ENCODE results near the gene GRWD1.

GRCh38 chr19:48480183-48480557, 34.4 kb downstream of the GRWD1 start:
- no peak for TF ChIP-seq SP1 (IDR thresholded peaks at IDR 0.05)
- TF ChIP-seq PKNOX1 (IDR thresholded peaks at IDR 0.05) = no peak
- no peak for TF ChIP-seq BHLHE40 (IDR thresholded peaks at IDR 0.05; ENCODE audit: borderline replicate concordance)
- TF ChIP-seq FOXK2 (IDR thresholded peaks at IDR 0.05) = no peak
- no peak for TF ChIP-seq TARDBP (IDR thresholded peaks at IDR 0.05)
- TF ChIP-seq ELF4 (IDR thresholded peaks at IDR 0.05) = no peak
- no peak for TF ChIP-seq SUZ12 (IDR thresholded peaks at IDR 0.05)
- TF ChIP-seq FOXM1 (IDR thresholded peaks at IDR 0.05; ENCODE audit: borderline replicate concordance) = no peak
- TF ChIP-seq NFRKB (IDR thresholded peaks at IDR 0.05) = no peak

Data from HEK293T (cell line).